GM10266 (cell line): ENCODE results near the gene MYO1B.
A peak's percentile ranks its signal among the peaks of the same experiment; 100 is the strongest.

ENCODE experiments used
- DNase-seq: peaks from one replicate; pipeline ENCODE4 v3.0.0; 2012; ENCODE audit errors: extremely low spot score
- CTCF ChIP-seq: IDR thresholded peaks from 2 replicates; pipeline ENCODE4 v1.5.1; 2012; ENCODE audit warnings: mild to moderate bottlenecking, low read depth; ENCODE audit not compliant: control insufficient read depth, insufficient read depth; ENCODE audit errors: missing control alignments

Gene MYO1B

DNA sequence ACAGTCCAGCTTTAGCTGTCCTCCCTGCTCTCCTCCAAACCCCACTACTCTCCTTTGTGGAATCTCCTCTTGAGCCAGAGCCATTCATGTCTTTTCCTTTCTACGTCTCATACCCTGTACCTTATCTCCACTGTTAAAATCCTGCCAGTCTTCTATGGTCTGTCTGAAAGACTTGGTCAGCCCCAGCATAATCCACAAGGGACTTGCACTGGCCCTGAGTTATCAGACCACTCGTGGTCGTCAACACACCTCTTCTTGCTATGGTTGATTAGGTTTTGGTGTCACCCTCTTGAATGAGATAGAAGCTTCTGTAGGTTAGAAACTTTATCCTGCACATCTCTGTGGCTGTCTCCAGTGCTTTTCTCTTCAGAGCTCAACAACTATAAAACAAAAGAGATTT lies 56.8 kb downstream of the MYO1B start:
- DNase-seq, result no peak
- no peak for TF ChIP-seq CTCF

DNA sequence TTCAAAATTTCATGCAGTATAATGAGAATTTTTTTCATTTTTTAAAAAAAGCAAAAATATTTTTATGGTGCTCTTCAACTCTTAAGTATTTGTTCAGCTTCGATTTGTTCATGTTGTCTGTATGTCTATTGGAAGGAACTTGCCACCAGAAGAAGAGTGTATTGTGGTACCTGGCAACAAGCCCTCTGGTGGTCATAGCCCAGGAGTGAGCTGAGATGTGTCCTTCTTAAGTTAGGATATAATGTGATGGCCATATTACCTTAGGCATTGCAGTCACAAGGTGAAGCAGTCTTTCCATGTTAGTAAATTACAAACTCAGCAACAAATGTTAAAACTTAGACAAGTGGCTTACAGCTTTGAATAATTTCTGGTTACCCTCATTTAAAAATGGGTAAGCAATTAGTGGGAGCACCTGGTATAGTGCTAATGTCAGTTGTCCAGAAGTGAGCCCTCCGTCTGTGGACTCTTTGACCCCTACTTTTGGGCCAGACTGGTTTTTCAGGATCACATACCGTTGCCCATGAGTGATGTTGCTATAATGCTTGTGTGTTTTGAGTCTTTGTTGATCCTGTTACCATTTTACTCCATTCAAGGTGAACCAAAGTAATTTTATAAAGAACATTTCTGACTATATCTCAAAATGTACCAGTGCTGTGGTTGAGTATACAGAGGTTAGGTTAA lies 57.4 kb downstream of the MYO1B start:
- peak; percentile 32 for TF ChIP-seq CTCF
- DNase-seq, result no peak

GRCh38 chr2:191303140-191304005 lies 58.2 kb downstream of the MYO1B start:
- no peak for DNase-seq
- TF ChIP-seq CTCF, result no peak

GRCh38 chr2:191304939-191305875 lies 60.0 kb downstream of the MYO1B start:
- DNase-seq, result no peak
- TF ChIP-seq CTCF, result no peak

- no peak for TF ChIP-seq CTCF
- DNase-seq, result no peak
Observed at GRCh38 chr2:191308026-191308425, 62.8 kb downstream of the MYO1B start.

- no peak for DNase-seq
Observed at GRCh38 chr2:191311156-191311555, 66.0 kb downstream of the MYO1B start.

More at GRCh38 chr2:191311156-191311555, 66.0 kb downstream of the MYO1B start:
- no peak for TF ChIP-seq CTCF
